Bone marrow (tissue), 2 donors: Measurements from ENCODE around the gene RASGEF1B.
"Not testable (repeated sequence)": the region's sequence is repeated elsewhere in the genome, so short reads cannot be mapped to it uniquely, and the experiment has no call there.

Experiments used
- DNase-seq, 2 donors: peaks; one replicate each; lab custom pipeline; 2025; lab: John Stamatoyannopoulos, UW

The RASGEF1B gene

DNA sequence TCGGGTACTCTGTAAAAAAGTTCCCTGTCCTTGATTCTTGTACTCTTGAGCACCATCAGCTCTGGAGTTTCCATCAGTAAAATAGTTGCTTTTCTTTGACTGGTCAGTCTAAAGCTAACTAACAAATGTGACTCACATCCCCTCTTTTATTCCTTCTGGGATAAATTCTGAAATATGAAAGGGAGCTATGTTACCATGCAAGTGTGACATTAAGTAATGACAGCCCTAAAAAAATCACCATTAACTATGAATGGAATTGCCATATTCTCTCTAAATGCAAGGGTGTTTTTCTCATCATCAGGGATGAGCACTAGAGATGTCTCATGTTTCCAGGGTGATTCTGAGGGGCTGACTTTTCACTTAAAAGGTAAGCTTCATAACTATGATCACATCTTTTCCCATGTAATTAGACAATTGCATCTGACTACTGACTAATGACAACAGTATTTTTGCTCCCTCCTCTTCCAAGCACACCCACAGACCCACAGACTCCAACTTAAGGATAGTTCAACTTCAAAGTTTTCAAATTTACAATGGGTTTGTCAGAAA is 26.9 kb upstream of the RASGEF1B start:
- no peak for DNase-seq

DNA sequence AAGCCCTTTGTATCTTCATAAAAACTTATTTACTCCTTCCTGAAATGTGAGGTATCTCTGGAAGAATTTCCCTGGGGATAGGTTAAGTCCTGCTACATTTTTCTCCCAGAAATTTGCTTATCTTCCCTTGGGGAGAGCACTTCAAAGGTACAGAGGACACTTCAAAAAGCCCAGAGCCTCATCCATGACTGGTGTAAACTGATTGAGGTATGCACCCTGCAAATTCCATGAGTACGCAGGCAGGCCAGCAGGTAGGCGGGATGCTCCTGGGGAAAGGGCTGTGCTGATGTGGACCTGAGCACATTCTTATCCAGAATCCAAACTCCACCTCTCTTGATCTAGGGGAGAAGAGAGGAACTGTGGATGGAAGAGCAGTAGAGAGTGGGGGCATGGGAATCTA is 26.3 kb upstream of the RASGEF1B start:
- no peak for DNase-seq

DNA sequence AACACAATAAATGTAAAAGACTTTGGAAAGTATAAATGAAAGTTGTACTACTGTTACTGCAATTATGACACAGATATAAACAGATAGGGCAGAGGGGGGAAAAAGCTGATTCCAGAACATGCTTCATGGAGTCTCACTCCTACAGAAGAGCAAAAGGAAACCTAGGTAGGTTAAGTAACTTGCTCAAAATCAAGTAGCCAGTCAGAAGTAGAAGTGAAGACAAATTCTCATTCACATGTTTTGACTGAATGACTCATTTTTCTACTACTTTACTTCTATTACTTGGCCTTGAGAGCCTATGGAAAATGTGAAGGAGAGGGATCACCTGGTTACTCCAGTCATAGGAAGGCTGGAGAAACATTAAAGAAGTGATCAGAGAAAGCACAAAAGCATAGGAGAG is 23.6 kb upstream of the RASGEF1B start:
- no peak for DNase-seq

DNA sequence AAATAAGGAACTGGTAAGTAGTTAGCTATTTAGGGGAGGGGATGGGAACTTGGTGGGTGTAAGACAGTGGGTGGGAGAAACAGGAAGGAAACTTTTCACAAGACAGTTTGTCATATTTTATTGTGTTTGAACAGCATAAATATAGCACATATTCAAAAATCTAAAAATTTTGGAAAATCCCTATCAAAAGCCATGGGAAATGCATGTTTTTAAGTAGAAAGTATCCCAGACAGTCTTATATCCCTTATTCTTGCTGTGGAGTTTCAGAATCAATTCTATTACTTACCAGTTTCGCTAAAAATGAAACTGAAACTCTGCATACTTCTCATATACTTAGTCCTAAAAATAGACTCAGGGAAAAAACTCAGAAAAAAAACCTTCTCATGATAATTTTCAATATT is 22.3 kb upstream of the RASGEF1B start:
- peak in 1 of 2 donors; percentile 66 for DNase-seq

DNA sequence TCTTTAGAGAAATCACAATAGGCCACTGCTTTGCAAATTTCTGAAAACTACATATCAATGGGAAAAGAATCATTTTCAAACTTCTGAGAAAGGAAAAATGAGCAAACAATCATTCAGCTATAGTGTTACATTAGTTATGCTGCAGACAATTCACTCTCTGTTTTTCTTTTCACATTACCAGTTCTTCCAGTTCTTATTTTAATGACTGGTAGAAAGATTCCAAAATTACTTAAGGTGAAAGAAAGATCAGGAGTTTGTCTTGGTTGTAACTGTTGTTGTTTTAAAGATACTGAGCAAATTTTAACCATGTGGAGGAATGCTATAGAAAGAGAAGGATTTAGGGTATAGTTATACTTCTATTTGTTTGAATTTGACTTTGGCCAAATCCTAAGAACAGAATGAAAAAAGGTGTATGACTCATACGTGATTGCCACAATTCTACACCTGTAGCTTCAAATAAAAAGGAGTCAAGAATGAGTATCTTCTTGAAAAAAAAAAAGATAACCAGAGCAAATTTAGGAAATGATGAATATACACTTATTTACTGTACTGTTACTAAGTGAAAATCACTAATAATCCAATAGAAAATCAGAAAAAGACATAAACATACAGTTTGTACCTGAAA is 21.0 kb upstream of the RASGEF1B start:
- DNase-seq = no peak

DNA sequence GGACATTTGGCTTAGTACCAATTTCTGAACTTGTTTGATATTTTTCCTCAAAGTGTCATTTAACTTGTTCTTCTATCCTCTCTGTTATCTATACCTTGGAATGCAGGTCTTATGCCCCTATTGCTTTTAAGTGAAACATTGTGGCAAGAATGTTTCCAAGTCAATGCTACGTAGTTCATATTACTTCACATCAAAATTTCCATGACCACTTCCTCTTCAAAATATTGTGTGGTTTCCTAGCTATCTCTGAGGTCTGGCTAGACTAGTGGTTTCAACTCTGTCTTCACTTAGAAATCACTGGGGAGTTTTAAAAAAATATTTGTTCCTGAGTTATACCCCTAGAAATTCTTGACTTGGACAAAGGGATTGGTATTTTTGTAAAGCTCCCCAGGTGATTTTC is 20.2 kb upstream of the RASGEF1B start:
- DNase-seq = peak in 1 of 2 donors; percentile 90

DNA sequence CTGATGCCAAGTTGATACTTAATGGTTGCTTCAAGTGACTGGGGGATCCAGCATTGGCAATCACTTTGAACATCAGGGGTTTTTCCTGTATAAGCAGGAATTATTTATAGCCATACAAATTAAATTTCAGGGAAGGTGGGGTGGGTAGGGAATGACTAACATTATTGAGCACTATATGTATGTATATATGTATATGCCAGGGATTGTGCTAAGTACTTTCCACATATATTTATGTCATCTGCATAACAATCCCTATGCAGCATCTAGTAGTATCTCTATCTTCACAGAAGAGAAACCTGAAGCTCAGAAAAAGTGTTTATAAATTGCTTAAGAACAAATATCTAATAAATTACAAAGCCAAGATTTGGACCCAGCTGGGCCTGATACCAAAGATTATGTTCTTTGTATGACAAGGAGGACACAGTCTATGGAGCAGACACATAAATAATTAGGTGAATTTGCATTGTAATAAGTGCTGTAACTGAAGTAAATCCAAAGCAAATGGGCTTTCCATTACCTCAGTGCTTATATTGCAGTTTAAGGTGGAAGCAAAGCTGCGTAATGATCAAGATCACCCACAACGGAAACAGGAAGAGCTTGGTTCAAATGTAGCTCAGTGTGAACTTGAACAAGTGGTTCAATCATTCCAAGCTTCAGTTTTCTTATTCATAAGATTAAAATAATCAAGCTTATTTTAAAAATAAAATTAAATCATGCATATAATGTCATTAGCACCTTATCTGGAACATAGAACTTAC is 18.9 kb upstream of the RASGEF1B start:
- no peak for DNase-seq

DNA sequence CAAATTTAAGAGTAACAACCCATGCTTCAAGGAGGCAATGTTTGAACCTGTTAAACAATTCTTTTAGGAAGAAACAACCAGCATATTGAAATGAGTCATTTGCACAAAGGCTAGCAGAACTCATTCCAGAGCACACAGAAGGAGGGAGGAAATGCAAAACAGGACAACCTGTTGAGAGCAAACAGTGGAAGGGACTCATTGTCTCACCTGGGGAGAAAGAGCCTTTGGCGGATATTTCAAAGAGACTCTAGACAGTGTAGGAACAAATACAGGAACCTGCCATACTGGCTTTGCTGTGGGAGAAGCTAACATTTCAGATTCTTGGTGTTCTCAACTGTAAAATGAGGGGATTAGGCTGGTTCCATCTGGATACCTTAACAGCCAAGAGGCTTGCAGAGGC is 14.8 kb upstream of the RASGEF1B start:
- no peak for DNase-seq

DNA sequence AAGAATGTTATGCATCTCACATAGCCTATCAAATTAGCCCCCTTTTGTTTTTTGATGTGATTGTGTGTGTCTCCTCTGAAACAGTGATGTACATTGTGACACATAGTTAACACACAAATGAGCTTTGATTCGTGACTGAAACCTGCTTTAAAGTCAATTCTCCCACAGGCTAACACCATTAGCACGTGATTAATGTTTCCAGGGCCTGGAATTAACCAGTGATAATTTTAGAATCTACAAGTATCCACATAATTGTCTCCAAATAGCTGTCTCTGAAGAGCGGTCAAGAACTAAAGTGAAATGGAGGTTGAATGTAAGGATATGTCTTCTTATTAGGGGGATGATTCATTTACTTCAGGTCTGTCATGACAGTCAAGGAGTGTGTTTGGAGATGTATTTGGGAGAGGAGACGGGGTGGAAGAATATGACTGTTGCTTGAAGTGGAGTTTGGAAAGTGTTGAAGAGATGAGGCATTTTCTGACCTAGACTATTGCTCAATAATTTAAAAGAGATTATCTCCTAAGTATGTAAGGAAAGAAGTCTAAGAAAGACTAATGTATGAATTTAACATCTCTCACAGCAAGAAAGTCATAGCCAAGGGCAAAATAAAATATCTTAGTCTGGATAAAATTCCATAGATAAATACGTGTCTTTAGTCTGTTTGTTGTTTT is 13.7 kb upstream of the RASGEF1B start:
- no peak for DNase-seq

DNA sequence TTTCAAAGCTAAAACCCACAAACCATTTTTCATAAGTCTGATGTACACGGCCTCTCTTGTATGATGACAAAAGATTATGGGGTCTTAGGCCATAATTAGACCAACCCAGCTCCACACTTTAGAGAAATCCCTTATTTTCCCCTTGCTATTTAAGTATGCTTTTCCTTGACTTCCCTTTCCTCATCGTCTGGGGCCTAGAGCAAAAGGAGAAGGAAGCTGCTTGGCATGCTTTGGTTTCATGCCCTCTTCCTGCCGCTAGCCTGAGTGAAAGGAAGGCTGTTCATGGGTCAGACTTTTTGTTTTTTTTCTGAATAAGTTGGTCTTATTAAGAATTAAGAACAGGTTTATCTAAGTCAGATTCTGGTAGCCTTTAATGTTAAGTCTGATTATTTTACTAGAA is 10.6 kb upstream of the RASGEF1B start:
- peak in 1 of 2 donors; percentile 25 for DNase-seq

DNA sequence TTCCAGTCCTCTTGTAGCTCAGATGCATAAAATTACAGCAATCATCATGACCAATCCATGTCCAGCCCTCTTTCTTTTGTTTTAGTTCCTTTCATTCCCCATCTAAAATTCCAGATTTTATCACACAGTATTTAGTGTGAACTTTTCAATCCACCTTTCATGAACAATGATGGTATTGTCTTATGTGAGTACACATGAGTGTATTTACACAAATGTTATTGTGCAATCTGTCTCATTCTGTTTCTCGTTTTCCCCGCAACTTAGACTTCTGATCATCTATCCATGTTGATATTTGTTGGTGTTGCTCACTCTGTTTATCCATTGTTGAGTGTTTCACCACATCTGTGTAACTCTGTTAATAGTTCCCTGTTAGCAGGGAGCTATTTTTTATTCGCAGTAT is 9.4 kb upstream of the RASGEF1B start:
- DNase-seq = no peak

DNA sequence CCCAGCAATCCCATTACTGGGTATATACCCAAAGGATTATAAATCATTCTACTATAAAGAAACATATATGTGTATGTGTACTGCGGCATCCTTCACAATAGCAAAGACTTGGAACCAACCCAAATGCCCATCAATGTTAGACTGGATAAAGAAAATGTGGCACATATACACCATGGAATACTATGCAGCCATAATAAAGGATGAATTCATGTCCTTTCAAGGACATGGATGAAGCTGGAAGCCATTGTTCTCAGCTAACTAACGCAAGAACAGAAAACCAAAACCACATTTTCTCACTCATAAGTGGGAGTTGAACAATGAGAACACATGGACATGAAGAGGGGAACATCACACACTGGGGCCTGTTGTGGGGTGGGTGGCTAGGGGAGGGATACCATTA is 7.9 kb upstream of the RASGEF1B start:
- DNase-seq = not testable (repeated sequence)

DNA sequence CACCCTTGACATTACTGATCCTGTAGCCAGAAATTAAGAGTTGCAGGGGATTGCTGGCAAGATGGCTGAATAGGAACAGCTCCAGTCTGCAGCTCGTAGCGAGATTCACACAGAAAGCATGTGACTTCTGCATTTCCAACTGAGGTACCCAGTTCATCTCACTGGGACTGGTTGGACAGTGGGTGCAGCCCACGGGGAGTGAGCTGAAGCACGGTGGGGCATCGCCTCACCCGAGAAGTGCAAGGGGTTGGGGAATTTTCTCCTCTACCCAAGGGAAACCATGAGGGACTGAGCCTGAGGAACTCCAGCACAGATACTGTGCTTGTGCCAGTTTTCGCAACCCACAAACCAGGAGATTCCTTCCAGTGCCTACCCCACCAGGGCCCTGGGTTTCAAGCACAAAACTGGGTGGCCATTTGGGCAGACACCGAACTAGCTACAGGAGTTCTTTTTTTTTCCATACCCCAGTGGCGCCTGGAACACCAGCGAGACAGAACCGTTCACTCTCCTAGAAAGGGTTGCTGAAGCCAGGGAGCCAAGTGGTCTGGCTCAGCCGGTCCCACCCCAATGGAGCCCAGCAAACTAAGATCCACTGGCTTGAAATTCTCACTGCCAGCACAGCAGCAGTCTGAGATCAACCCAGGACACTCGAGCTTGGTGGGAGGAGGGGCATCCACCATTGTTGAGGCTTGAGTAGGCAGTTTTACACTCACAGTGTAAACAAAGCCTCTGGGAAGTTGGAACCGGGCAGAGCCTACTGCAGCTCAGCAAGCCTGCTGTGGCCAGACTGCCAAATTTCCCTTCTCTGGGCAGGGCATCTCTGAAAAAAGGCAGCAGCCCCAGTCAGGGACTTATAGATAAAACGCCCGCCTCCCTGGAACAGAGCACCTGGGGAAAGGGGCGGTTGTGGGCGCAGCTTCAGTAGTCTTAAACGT is 1.9 kb upstream of the RASGEF1B start:
- not testable (repeated sequence) for DNase-seq

DNA sequence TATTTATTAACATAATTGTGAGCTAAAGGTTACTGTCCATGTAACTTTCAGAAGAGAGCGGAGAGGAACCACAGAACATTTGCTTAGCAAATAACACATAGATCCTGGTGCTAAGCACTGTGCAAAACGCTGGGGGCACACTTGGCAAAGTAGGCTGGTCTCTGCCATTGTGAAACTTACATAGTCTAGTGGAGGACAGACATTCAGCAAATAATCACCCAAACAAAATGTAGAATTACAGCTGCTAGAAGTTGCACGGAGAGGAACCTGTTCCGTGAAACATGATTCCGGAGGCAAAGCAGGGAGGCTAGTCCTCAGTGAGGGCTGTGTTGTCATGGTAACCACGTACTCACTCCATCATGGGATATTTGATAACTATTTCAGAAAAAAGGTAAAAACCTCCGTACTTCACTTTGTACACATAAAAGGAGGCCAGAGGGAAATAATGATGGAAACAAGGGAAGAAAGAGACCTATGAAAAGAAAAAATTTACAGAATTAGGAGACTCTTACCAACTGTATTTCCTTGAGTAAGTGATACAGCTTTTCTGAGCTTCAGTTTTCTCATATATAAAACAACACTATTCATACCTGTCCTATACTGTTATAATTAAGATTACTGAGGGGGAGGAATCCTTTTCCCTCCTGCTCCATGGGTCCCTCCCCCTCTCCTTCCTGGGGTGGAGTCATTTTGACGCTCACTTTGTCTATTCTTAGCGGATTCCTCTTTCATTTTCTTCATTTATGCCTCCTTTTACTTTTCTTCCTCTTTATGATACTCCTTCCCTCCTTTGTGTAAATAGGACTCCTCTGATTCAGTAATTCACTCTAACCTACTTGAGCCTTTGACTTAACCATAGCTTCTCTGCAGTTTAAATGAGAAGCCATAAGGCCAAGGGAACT is 825 bp upstream of the RASGEF1B start:
- DNase-seq = peak in 1 of 2 donors; percentile 71

DNA sequence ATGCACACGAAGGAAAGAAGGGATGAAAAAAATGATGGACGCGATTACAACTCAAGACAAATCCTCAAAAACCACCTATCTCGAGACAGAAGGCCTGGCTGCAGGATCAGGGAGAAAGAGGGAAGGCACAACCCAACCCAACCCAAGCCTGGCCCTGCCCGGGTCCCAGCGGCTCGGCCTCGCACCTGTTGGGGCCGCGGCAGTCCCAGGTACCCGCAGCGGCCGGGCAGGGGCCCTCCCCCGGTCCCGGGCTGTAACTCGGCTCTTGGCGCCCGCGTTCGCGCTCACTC is 464 bp downstream of the RASGEF1B start:
- no peak for DNase-seq

DNA sequence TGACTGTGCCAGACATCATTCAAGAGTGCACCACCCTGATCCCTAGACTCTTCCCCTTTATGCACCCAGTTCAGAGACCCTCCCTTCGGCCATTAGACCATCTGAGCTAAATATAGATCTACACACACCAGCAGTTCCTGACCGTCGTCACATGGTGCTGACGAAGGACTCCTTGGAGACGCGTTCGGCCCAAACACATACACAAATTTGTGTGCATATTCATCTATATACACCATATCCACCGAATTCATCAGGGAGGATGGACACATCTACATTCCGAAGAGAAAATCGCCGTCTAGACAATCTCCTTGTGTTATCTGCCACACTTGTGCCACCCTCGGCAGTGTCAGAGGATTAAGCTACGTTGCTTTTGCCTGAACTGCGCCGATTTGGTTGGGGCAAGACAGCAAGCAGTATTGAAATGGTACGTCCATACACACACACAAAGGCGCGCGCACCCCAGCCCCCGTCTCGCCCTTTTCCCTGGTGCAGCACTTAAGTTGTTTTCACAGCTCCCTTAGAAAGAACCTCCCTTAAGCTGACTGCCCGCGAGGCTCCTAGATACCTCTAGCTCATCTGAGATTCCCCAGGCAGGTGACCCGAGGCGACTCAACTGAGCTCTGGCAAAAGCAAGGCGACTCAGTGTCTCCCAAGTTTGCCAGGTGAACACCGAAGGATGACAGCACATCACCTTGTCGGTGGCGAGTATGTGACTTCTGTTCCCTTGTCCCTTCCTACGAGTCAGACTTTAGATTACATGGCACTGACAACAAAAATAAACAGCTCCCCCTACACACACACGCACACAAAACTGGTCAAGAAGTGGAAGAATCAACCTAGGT is 1.0 kb downstream of the RASGEF1B start:
- DNase-seq = peak; percentile 26 to 57

DNA sequence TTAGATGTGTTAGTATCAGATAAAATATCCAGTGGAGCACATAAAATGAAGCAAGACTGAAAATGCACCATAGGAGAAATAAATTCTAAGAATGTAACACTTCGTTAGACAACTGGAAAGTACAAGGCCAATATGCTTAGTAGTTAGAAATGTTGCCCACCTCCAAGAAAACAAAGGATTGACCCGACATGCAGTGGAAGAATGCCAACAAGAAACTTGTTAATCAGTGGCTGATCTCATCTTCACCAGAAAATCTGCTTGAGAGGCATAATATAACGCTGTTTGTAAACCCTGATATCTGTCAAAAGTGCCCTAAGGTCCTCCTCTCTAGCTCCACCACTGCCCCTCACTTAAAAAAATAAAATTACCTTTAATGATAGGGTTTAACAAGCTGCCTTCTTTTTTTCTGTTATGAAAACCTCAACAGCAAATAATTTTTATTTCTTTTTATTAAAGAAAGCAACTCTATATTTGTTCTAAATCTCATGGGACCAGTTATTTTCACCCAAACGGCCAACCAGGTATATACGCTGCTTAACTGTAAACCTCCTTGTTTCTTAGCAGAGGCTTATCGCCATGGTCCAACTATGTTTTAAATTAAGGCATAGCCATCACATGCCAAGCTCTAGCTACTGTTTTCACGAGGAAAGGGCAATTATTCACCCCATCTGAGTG is 1.8 kb downstream of the RASGEF1B start:
- DNase-seq = no peak

DNA sequence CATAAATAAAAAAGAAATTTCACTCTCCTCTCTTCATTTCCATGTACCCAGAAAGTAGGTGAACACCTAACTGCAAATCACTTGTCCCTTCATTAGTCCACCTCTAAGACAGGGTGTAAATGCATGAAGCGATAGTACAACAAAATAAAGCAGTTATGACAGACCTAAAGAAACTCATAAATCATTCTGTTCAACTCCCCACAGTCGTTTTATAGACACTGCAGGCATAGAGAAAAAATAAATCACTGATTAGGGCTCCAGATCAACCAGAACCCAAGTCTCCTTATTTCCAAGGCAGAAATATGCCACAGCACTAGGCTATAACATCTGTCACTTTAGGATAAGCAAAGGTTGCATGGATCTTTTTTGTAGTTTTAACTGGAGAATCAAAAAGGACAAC is 3.0 kb downstream of the RASGEF1B start:
- DNase-seq = no peak

DNA sequence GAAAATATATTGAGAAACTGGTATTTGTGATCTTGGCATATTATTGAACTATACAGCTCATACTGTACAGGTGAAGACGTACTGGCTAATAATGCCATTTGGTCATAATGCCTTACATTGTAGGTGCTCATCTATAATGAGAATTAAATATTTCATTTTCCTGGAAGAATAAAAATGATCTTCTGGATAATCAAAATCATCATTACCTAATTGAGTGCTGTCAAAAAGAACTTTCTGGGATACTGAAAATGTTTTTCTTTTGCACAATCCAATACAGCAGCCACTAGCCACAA is 4.1 kb downstream of the RASGEF1B start:
- no peak for DNase-seq
